Measurements from ENCODE around the gene SLC10A7.

The SLC10A7 gene

DNA sequence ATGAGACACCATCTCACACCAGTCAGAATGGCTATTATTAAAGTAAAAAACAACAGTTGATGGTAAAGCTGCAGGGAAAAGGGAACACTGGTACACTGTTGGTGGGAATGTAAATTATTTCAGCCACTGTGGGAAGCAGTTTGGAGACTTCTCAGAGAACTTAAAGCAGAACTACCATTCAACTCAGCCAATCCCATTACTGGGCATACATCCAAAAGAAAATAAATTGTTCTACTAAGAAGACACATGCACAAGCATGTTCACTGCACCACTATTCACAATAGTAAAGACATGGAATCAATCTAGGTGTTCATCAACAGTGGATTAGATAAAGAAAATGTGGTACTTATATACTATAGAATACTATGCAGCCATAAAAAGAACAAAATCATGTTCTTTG lies 172.4 kb downstream of the SLC10A7 start:
- DNase-seq (ENCODE audit: low read depth) = no peak

DNA sequence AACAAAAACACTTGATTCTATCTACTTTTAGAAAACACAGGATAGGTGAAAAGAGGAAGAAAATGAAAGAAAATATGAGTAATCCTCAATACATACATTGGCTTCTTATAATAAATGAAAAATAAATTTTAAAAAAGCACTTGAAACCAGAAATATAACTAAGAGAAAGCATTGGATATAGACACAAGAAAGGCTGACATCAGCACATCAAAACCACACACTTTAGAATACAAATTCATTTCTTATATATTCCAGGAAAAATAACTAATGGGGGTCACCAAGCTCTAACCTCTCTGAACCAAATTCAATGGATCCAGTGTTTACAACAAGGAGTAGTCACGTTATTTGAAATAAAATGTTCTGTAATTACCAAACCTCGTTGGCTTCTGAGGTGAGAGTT lies 173.9 kb downstream of the SLC10A7 start:
- no peak for DNase-seq (ENCODE audit: low read depth)

GRCh38 chr4:146346276-146346675 lies 175.5 kb downstream of the SLC10A7 start:
- no peak for DNase-seq (ENCODE audit: low read depth)

GRCh38 chr4:146343776-146344175 lies 178.0 kb downstream of the SLC10A7 start:
- no peak for DNase-seq (ENCODE audit: low read depth)

GRCh38 chr4:146343199-146343598 lies 178.5 kb downstream of the SLC10A7 start:
- no peak for DNase-seq (ENCODE audit: low read depth)

GRCh38 chr4:146342600-146343192 lies 179.0 kb downstream of the SLC10A7 start:
- no peak for DNase-seq (ENCODE audit: low read depth)

- DNase-seq (ENCODE audit: low read depth) = no peak
These were observed 180.9 kb downstream of the SLC10A7 start for GRCh38 chr4:146340798-146341197.

GRCh38 chr4:146338512-146338911 lies 183.2 kb downstream of the SLC10A7 start:
- no peak for DNase-seq (ENCODE audit: low read depth)

DNA sequence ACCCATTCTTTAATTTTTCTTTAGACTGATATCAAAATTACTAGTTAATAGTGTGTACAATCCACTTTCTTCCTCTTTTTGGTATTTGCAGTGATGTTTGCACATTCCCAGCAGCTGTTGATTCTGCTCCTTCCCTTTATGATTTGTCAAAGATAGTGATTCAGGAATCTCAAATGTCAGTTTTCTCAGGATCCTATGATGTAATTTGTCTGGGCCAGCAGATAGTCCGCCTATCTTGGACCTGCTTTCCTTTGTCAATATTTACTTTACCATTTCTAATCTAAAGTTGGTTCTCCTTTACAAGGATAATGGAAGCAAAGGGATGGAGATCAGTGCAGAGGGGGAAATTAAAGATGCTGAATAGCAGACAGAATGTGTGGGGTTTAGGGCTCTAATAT lies 185.3 kb downstream of the SLC10A7 start:
- no peak for DNase-seq (ENCODE audit: low read depth)

GRCh38 chr4:146335763-146336409 lies 185.9 kb downstream of the SLC10A7 start:
- DNase-seq (ENCODE audit: low read depth) = no peak

DNA sequence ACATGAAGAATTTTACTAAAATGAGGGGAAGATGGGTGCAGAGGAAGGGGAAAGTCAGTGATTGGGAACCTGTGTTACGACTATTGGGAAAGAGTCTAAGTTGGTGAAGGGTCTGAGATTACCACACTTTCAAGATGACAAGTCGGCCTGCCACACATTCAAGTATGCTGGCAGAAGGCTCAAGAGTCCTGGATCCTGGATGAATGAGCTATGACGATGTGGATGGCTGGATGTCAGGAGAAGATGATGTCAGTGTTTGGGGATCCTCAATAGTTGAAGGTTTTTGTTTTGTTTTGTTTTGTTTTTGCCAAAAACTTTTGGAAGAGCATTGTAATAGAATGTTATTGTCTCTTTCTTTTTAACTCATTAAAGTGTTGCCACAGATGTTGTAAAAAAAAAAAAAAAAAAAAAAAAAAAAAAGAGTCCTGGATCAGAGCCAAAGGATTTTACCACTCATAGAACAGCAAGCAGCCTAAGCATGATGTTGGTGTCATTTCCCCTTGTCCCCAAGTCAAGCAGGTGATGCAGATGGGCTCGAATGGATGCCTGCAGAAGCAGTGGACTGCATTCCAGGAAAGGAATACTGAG lies 186.8 kb downstream of the SLC10A7 start:
- DNase-seq (ENCODE audit: low read depth) = no peak

DNA sequence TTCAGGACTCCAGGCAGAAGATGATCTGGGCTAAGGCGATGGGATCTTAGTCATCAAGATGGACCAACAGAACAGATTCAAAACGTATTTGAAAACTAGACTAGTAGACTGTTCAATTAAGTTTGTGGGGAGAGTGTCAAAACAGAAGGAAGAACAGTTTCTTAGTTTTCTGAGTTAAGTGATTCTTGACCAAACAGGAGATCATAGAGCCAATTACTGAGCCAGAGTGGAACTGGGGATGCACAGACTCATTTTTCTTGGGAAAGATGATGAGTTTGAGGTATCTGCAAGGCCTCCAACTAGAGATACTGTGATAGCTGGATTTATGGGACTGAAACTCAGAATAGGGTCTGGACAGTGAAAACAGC lies 187.9 kb downstream of the SLC10A7 start:
- no peak for DNase-seq (ENCODE audit: low read depth)

- no peak for DNase-seq (ENCODE audit: low read depth)
These were observed 188.4 kb downstream of the SLC10A7 start for GRCh38 chr4:146333187-146333894.

DNA sequence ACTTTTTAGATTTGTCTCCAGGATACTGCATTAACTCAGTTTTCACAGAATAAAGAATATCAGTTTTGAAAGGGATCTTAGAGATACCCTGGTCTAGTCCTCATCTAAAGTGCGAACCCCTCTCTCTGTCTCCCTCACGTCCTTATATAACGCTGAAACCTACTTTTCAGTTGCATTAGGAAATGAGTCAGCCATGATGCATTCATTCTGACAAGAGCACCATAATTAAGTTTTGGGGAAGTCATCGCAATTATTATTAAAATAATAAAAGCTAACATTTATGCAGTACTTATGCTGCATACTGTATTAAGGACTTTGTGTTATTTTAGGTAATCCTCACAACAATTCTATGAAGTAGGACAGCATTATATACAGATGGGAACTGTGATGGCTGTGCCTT lies 191.3 kb downstream of the SLC10A7 start:
- DNase-seq (ENCODE audit: low read depth) = no peak

DNA sequence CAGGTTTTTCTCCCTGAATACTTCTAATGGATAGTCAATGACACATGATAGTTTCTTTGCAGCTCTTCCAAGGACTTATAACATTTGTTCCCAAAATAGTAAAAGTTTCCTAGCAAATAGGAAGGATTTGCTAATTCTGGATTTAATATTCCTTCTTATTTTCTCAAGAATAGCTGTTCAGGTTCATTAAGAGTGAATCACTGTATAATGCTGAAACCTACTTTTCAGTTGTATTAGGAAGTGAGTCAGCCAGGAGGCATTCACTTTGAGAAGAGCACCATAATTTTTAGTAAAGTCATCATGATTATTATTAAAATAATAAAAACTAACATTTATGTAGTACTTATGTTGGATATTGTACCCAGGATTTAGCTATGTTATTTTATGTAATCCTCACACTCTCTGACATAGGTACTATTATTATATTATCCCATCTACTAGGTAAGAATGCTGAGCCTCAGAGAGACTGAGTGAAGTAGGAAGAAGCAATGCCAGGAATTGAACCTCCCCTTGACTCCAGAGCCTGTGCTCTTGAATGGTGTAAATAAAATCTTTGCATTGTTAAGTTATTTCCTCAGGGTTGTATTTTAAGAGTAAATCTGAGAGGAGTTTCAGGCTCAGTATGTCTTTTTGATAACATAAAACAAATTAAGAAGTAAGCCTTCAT lies 192.6 kb downstream of the SLC10A7 start:
- DNase-seq (ENCODE audit: low read depth) = no peak

DNA sequence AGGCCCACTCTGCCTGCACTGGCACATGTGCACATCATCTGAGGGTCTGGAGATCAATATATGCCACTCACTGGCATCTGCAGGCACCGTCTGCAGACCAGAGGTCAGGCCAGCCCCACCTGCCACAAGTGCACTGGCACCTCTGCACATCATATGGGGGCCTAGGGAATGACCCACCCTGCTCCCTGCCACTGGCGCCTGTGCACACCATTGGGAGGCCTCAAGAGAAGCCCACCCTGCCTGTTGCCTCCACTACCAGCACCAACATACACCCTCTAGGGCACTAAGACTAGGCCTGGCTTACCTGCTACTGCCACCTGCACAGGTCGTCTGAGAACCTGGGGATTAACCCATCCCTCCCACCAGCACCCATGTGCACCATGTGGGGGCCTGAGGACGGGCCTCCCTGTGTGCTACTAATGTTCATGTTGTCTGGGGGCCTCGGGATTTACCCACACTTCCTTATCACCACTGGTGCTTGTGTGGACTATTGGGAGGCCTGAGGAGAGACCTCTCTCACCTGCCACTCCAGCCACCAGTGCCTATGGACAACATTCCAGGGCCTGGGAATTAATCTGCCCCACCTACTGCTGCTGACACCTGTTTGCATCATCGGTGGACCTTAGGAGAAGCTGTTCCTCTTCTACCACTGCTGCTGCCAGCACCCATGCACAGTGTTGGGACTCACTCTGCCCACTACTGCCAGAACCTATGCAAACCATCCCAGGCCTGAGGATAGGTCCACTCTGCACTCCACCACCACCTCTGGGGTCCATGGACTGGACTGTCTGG lies 193.7 kb downstream of the SLC10A7 start:
- no peak for DNase-seq (ENCODE audit: low read depth)

DNA sequence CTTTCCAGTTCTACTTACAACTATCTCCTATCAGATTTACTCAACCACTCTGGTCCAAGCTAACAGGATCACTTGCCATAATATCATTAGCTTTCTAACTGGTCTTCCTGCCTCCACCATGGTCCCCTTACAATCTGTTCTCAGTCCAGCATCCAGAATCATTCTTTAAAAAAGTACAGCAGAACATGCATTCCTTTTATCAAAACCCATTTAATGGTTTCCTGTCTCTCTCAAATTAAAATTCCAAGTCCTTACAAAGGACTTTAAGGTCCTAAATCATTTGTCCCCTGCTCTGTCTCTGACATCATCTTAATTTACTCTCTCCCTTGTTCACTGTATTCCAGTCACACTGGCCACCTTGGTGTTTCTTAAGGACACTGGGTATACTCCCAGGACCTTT lies 202.8 kb downstream of the SLC10A7 start:
- DNase-seq (ENCODE audit: low read depth) = no peak

DNA sequence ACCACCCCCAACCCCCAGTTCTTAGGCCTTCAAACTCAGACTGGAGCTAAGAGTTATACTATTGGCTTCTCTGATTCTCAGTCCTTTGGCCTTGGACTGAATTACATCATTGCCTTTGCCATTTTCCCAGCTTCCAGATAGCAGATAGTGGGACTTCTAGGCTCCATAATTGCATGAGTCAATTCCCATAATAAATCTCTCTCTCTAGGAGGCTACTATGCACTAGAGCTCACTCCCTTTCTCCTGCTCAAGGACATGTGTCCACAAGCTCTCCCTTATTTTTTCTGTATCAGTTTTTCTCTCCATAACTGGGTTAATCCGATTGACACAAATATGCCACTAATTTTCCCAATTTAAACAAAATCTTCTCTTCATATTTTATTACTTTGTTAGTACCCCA lies 204.0 kb downstream of the SLC10A7 start:
- DNase-seq (ENCODE audit: low read depth) = no peak

- no peak for DNase-seq (ENCODE audit: low read depth)
These were observed 206.6 kb downstream of the SLC10A7 start for GRCh38 chr4:146315184-146315583.

DNA sequence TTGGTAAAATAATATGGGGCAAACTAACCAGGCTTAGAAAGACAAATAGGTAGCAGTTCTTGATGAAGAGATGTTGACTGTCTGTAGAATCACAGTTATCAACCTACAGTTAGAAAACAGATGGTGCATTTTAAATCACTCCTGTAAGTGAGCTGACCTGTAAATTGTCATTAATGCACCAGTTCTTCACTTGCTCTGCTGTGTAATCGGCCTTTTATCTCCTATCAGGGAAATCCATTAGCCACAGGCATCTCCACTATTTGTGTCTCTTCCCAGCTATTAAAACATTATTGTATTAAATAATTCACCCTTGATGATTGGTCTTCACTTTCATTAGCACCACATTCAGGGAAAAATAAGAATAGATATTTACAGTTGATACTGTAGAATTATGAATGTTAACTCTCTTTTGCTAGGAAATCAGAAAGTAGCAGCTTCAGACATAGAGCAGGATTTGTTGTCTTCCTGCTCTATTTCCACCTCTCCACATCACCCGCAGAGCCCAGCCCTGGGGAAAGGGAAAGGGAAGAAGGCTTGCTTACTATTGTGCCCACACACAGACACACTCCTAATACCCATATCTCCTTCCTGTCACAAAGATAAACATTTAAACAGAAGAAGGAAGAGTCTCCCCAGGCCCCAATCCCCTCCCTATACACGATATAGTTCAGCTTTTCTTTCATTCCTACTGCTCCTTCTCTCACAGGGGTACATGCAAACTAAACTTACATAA lies 210.3 kb downstream of the SLC10A7 start:
- no peak for DNase-seq (ENCODE audit: low read depth)
